GM10248 (cell line): ENCODE data around the gene SAA2.

Experiments used
- CTCF ChIA-PET: fragments of 300-600 bp; sonication (Branson Sonifier 250); formaldehyde crosslinking; extraction: SDS; loops from one replicate; lab custom pipeline; 2021; ENCODE audit warnings: antibody characterized with exemption; lab: Yijun Ruan, JAX
- POLR2A ChIA-PET: fragments of 350-650 bp; sonication (Branson Sonifier 250); formaldehyde crosslinking; extraction: SDS; loops from one replicate; lab custom pipeline; 2020; ENCODE audit warnings: antibody characterized with exemption; lab: Yijun Ruan, JAX
- DNase-seq: peaks from one replicate; pipeline ENCODE4 v3.0.0; 2012; ENCODE audit errors: extremely low spot score
- TF ChIP-seq, protein P1 (sequence below): IDR thresholded peaks from 2 replicates; pipeline ENCODE4 v1.5.1; 2012; ENCODE audit warnings: mild to moderate bottlenecking, low read depth; ENCODE audit errors: extremely low read depth, missing control alignments, control extremely low read depth

Gene SAA2

DNA sequence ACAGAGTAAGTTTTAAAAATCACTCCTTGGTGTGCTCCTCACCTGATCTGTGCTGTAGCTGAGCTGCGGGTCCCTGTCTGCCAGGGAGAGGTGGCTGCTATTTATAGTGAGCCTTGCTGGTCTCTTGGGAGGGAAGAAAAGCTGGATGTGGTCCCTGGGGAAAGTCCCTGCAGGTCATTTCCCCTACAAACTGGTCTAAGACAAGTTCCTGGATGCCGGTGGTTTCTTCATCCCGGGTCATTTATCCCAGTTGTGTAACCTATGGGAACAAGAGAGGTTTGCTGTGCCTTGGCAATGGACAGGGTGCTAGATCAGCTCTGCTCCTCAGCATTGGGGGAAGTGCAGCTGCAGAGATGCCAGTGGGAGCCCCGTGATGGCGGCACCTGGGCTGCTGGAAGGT is at the start of gene SAA2:
TSS of gene SAA2 (minus strand) at position 108 of the 400 bp plus-strand sequence. CDS start 657 bp downstream, outside the sequence.
- ChIA-PET CTCF (interaction anchor here (1.1 kb wide), 1 partner anchor 554 kb away, joined by 3 read pairs; no protein-coding TSS in a partner anchor), POLR2A (interaction anchor here (0.6 kb wide), 1 partner anchor 72 kb away, joined by 3 read pairs; no protein-coding TSS in a partner anchor)
- peak; percentile 4 for DNase-seq
- TF ChIP-seq, protein P1, sequence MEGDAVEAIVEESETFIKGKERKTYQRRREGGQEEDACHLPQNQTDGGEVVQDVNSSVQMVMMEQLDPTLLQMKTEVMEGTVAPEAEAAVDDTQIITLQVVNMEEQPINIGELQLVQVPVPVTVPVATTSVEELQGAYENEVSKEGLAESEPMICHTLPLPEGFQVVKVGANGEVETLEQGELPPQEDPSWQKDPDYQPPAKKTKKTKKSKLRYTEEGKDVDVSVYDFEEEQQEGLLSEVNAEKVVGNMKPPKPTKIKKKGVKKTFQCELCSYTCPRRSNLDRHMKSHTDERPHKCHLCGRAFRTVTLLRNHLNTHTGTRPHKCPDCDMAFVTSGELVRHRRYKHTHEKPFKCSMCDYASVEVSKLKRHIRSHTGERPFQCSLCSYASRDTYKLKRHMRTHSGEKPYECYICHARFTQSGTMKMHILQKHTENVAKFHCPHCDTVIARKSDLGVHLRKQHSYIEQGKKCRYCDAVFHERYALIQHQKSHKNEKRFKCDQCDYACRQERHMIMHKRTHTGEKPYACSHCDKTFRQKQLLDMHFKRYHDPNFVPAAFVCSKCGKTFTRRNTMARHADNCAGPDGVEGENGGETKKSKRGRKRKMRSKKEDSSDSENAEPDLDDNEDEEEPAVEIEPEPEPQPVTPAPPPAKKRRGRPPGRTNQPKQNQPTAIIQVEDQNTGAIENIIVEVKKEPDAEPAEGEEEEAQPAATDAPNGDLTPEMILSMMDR, result no peak

GRCh38 chr11:18295316-18295715 is 46.8 kb upstream of the SAA2 start:
- ChIA-PET POLR2A (no interaction called here), CTCF (interaction anchor here (0.7 to 1.5 kb wide), 8 partner anchors 9 to 193 kb away, joined by 3 to 4 read pairs (median 3); no protein-coding TSS in a partner anchor)
- TF ChIP-seq, protein P1, result no peak
- DNase-seq, result no peak

GRCh38 chr11:18294862-18295261 is 46.4 kb upstream of the SAA2 start:
- no peak for DNase-seq
- TF ChIP-seq, protein P1, result no peak
- CTCF ChIA-PET, result interaction anchor here (0.7 to 1.5 kb wide), 6 partner anchors 9 to 193 kb away, joined by 3 to 4 read pairs (median 4); no protein-coding TSS in a partner anchor
- POLR2A ChIA-PET, result no interaction called here

DNA sequence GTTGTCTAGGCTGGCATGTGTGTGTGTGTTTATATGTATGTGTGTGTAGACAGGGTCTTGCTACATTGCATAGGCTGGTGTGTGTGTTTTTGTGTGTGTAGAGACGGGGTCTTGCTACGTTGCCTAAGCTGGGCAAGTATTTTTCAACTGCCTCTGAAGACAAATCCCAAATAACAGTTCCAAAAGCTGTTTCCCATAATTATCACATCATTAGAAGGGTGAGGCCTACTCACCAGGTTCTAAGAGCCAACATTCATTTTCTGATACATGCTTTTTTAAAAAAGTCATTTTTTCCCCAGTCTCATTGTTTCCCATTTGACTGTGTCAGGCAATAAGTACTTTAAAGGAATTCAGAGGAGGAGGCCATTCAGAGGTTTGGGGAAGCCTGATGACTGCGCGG is 40.4 kb upstream of the SAA2 start:
- POLR2A ChIA-PET, result no interaction called here
- CTCF ChIA-PET, result interaction anchor here (1.2 to 1.3 kb wide), 2 partner anchors 37 to 45 kb away, joined by 3 read pairs; no protein-coding TSS in a partner anchor
- TF ChIP-seq, protein P1, result no peak
- DNase-seq, result no peak

- no peak for DNase-seq
- POLR2A ChIA-PET, result no interaction called here
- TF ChIP-seq, protein P1, result no peak
- CTCF ChIA-PET, result interaction anchor here (0.8 to 1.0 kb wide), 3 partner anchors 10 to 169 kb away, joined by 3 read pairs; no protein-coding TSS in a partner anchor
Measured at GRCh38 chr11:18285841-18286240, 37.4 kb upstream of the SAA2 start.

GRCh38 chr11:18282626-18283025 is 34.2 kb upstream of the SAA2 start:
- POLR2A ChIA-PET, result no interaction called here
- TF ChIP-seq, protein P1, result no peak
- DNase-seq, result no peak
- CTCF ChIA-PET, result interaction anchor here (1.2 to 2.6 kb wide), 2 partner anchors 12 to 38 kb away, joined by 3 to 10 read pairs; no protein-coding TSS in a partner anchor
